K562 (cell line): ENCODE measurements around the gene HOXA7. TPM values are rescaled to one million over a fixed set of nuclear protein-coding genes. Genes with fewer than 3 reads are reported as not detected.

Source experiments
- SAFB2 ChIP-seq: fragments of 200-400 bp; formaldehyde crosslinking; IDR thresholded peaks from 2 replicates; pipeline ENCODE4 v1.6.1; 2018; ENCODE audit warnings: borderline replicate concordance, low read length, low read depth, moderate library complexity; ENCODE audit not compliant: severe bottlenecking
- ZNF12 ChIP-seq: sonication (generic); formaldehyde crosslinking; IDR thresholded peaks from 2 replicates; pipeline ENCODE4 v1.4.0; 2020; ENCODE audit warnings: mild to moderate bottlenecking, missing genetic modification reagents
- ZNF232 ChIP-seq: sonication (generic); formaldehyde crosslinking; IDR thresholded peaks from 2 replicates; pipeline ENCODE4 v1.8.0; 2022; ENCODE audit warnings: mild to moderate bottlenecking, missing genetic modification reagents
- polyA plus RNA-seq, 8 experiments: library from polyadenylated mRNA; depleted of rRNA in 4 of 8; stranded (reverse) in 5 of 8; unstranded in 3 of 8; fragments of >200 nt; fragmentation: Nextera tagmentation in 2 of 8; fragmentation: Illumina TruSeq in 1 of 8; extraction: Ambion mirVana in 2 of 8; extraction: Trizol in 1 of 8; gene quantifications; 2 replicates each; pipeline versions ENCODE4 v1.2.1 to v1.2.3, GENCODE V29; 2011 to 2014; ENCODE audit warnings: inconsistent platforms in 1 of 8, missing spikeins in 1 of 8
- total RNA-seq, 7 experiments: library from RNA; depleted of rRNA in 6 of 7; stranded (reverse); fragments of >200 nt in 6 of 7; fragmentation: Illumina TruSeq in 2 of 7; extraction: Trizol in 2 of 7; gene quantifications; 2 replicates each; pipeline versions ENCODE4 v1.2.1 to v1.2.3, GENCODE V29; 2011 to 2021; ENCODE audit warnings: low replicate concordance in 1 of 7
- TF ChIP-seq, protein P1 (sequence below), 2 experiments: fragments of 250-450 bp in 1 of 2; fragments of 450-650 bp in 1 of 2; sonication (Bioruptor Pico) in 1 of 2; IDR thresholded peaks; 2 replicates each; pipeline versions ENCODE4 v1.6.1 to v1.8.0; 2016 to 2021; ENCODE audit warnings: mild to moderate bottlenecking in 2 of 2, moderate library complexity in 2 of 2, missing compliant biosample characterization in 1 of 2, missing genetic modification characterization in 1 of 2
- TF ChIP-seq, protein P2 (sequence below): sonication (generic); formaldehyde crosslinking; IDR thresholded peaks from 2 replicates; pipeline ENCODE4 v1.8.1; 2023; ENCODE audit warnings: mild to moderate bottlenecking, missing genetic modification reagents

HOXA7 gene
- total and polyA plus RNA-seq, 9 of the 15 experiments (the other 6 are each of a cell fraction or from before 2014, with no cell fraction given): not detected

DNA sequence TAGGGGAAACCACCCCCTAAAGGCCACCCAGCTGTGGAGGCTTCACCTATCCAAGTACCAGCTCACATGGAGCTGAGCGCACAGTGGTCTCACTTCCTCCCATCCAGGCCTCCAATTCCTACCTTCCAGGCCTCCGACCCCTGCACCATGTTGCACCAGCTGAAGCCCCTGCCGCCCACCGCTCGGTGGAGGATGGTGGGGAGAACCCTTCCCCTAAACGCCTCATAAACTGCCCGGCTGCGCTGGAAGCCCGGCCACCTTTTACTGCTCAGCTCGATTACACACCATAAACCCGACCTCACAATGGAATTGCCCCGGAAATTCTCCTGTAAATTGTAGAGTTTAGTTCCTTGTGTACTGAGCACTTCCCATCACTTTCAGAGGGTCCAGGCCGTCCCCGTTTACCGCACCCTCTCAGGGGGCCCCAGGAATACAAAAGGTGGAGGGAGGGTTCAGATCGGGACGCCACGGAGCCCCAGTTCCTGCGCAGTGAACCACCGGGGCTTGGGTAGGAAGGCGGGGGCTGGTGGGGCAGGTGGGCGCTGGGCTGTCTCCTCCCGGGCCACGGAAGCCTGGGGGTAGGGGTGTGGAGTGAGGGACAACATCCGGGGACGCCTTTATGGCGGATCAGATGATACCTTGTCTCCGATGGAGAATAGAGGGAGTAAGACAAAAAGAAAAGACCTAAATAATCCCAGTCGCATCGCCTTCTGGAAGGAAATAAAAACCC is 1.4 kb upstream of the HOXA7 start (continued):
- TF ChIP-seq, protein P1, sequence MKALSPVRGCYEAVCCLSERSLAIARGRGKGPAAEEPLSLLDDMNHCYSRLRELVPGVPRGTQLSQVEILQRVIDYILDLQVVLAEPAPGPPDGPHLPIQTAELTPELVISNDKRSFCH (CRISPR knock-in tag; IDR thresholded peaks at IDR 0.05): no peak
- TF ChIP-seq, protein P1 (tag; IDR thresholded peaks at IDR 0.05): no peak
- TF ChIP-seq, protein P2, sequence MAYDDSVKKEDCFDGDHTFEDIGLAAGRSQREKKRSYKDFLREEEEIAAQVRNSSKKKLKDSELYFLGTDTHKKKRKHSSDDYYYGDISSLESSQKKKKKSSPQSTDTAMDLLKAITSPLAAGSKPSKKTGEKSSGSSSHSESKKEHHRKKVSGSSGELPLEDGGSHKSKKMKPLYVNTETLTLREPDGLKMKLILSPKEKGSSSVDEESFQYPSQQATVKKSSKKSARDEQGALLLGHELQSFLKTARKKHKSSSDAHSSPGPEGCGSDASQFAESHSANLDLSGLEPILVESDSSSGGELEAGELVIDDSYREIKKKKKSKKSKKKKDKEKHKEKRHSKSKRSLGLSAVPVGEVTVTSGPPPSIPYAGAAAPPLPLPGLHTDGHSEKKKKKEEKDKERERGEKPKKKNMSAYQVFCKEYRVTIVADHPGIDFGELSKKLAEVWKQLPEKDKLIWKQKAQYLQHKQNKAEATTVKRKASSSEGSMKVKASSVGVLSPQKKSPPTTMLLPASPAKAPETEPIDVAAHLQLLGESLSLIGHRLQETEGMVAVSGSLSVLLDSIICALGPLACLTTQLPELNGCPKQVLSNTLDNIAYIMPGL (CRISPR knock-in tag): no peak
- TF ChIP-seq ZNF232 (CRISPR knock-in tag): no peak
- TF ChIP-seq ZNF12 (CRISPR knock-in tag): no peak
- no peak for TF ChIP-seq SAFB2
